SK-N-MC (cell line): ENCODE results near the gene DTX3.
"Not testable (repeated sequence)": the region's sequence is repeated elsewhere in the genome, so short reads cannot be mapped to it uniquely, and the experiment has no call there.

Experiments used
- DNase-seq: peaks from one replicate; pipeline ENCODE4 v3.0.0-alpha.2; 2011; ENCODE audit warnings: low read depth, low spot score
- H3K27ac ChIP-seq: fragments of 200-600 bp; sonication (generic); 2 replicates; pipeline ENCODE4 v1.5.1; 2016; ENCODE audit warnings: mixed run types
- H3K36me3 ChIP-seq: fragments of 200-600 bp; sonication (generic); 2 replicates; pipeline ENCODE4 v1.6.1; 2017; ENCODE audit warnings: antibody characterized with exemption, low read length, mixed read lengths; ENCODE audit not compliant: insufficient read depth
- H3K4me3 ChIP-seq: fragments of 200-600 bp; sonication (generic); 2 replicates; pipeline ENCODE4 v1.5.1; 2016
- H3K9ac ChIP-seq: fragments of 200-600 bp; sonication (generic); 2 replicates; pipeline ENCODE4 v1.8.0; 2017; ENCODE audit warnings: mixed run types, mixed read lengths; ENCODE audit not compliant: insufficient read length
- H3K9me3 ChIP-seq: fragments of 200-600 bp; sonication (generic); 2 replicates; pipeline ENCODE4 v1.6.1; 2017; ENCODE audit warnings: low read depth, mild to moderate bottlenecking, antibody characterized with exemption, low read length, moderate library complexity, mixed read lengths
- EZH2 ChIP-seq: fragments of 200-600 bp; sonication (generic); IDR thresholded peaks from one replicate; pipeline ENCODE4 v1.6.1; 2017; ENCODE audit warnings: antibody characterized with exemption
- FOXP2 ChIP-seq: optimal IDR thresholded peaks from 2 replicates; pipeline ENCODE3; 2011; ENCODE audit warnings: mild to moderate bottlenecking, moderate library complexity; ENCODE audit not compliant: insufficient read depth; ENCODE audit errors: extremely low read length, control extremely low read depth
- POLR2AphosphoS5 ChIP-seq: IDR thresholded peaks from 2 replicates; pipeline ENCODE4 v1.6.1; 2012; ENCODE audit warnings: mild to moderate bottlenecking, low read depth, low read length, borderline replicate concordance

The DTX3 gene

DNA sequence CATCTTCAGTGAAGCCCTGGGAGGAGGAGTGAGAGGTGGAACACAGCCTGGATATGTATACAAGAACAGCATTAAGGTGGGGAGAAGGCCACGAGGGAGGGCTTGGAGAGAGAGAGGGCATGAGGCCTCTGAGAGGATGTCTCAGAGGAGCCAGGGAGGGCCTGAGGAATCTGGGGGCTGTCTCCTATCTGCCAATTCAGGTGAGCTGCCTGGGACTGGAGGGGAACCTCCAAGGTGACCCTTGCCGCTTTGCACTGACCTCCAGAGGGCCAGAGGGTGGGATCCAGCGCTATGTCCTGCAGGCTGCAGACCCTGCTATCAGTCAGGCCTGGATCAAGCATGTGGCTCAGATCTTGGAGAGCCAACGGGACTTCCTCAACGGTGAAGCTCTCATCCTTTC lies 11.0 kb downstream of the DTX3 start:
- Histone ChIP-seq H3K36me3 (peaks cover 13% of the 10 kb centered on the region; the same call in 1 of the 2 replicates), H3K27ac (no peak overlapping the region)
- no peak for TF ChIP-seq EZH2
- TF ChIP-seq POLR2AphosphoS5: no peak
- no peak for TF ChIP-seq FOXP2

DNA sequence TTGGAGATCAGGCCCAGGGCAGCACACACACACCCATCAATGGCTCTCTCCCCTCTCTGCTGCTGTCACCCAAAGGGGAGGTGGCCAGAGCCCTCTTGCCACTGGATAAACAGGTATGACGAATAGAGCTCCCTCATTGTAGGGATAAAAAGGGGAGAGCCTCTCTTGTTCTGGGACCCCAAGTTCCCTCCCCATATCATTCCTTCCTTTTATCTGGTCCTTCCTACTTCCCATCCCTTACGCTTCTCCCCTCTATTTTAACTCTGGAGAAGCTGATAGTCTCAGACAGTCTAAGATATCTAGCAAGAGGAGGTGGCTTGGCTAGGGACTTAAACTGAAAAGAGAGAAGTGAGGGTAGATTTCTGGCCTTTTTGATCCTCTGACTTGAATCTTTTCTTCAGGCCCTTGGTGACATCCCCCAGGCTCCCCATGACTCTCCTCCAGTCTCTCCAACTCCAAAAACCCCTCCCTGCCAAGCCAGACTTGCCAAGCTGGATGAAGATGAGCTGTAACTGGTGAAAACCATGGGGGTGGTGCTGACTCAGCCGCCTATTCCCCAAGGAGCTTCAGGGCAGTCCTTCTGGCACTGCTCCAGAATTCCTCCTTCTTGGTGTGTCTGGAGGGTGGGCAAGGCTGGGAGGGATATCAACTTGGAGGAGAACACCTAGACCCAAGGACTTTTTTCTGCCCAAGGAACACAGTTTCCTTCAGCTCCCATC lies 11.9 kb downstream of the DTX3 start:
- Histone ChIP-seq H3K36me3 (peaks cover 13% of the 10 kb centered on the region; the same call in 1 of the 2 replicates), H3K9me3 (no peaks in the 10 kb centered on the region)
- no peak for DNase-seq

More for the DNA sequence above, 11.0 kb downstream of the DTX3 start:
- Histone ChIP-seq H3K9me3 (no peaks in the 10 kb centered on the region), H3K4me3 (no peak overlapping the region), H3K9ac (no peak overlapping the region)
- no peak for DNase-seq

DNA sequence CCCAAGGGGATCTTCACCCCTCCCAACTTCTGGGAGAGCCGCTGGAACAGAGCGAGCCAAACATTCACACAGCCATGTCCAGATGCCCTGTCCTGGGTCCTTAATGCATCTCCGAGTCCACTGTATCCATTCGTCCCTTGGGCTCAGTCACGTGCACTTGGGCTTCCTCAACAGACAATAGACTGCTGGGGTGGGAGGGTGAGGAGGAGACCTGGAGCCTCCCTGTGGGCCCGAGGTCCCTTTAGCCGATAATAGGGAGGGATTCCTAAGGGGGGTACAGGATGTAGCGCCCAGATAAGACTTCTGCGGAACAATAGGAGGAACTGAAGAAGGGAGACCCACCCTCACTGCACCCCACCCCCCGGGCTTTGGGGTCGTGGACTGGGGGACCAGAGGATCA lies 13.3 kb downstream of the DTX3 start:
- Histone ChIP-seq H3K9ac (no peak overlapping the region), H3K27ac (no peak overlapping the region), H3K36me3 (peaks cover 13% of the 10 kb centered on the region; the same call in 1 of the 2 replicates), H3K4me3 (no peak overlapping the region), H3K9me3 (no peaks in the 10 kb centered on the region)
- no peak for DNase-seq
- TF ChIP-seq POLR2AphosphoS5 (no peak), FOXP2 (no peak), EZH2 (no peak)

More for the DNA sequence above, 11.9 kb downstream of the DTX3 start:
- no peak overlapping the region for H3K27ac ChIP-seq
- no peak overlapping the region for H3K9ac ChIP-seq
- no peak for TF ChIP-seq POLR2AphosphoS5
- no peak for TF ChIP-seq EZH2
- no peak for TF ChIP-seq FOXP2
- no peak overlapping the region for H3K4me3 ChIP-seq

DNA sequence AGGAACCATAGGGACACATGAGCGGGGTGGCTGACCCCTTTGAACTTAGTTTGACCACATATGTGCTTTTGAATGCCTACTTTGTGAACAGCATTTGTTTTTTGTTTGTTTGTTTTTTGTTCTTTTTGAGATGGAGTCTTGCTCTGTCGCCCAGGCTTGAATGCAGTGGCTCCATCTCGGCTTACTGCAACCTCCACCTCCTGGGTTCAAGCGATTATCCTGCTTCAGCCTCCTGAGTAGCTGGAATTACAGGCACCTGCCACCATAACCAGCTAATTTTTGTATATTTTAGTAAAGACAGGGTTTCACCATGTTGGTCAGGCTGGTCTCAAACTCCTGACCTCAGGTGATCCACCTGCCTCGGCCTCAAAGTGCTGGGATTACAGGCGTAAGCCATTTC lies 13.8 kb downstream of the DTX3 start:
- H3K36me3 ChIP-seq: peaks cover 13% of the 10 kb centered on the region; the same call in 1 of the 2 replicates
- not testable (repeated sequence) for DNase-seq

DNA sequence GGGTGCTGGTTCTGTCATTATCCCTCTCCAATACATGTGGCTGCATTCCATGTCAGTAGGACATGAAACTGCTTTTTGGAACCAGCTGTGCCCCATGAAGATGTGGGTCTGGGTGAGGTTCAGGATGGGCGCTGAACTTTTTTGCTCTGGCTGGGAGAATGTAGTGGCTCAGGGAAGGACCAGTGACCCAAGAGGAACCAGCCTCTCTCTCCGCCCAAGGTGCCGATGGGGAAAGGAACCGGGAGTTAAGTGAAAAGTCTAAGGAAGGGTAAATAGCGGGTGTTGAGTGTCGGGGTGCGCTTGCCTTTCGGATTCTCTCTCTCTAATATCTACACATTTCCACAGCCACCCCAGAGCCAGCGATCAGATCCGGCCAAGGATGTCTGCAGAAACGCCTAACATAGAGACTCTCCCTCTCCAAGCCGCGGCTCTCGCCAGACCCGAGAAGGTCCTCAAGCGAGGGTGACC lies 14.4 kb downstream of the DTX3 start:
- TF ChIP-seq POLR2AphosphoS5: no peak
- no peaks in the 10 kb centered on the region for H3K9me3 ChIP-seq
- H3K9ac ChIP-seq: no peak overlapping the region
- DNase-seq: no peak
- no peak overlapping the region for H3K4me3 ChIP-seq
- H3K36me3 ChIP-seq: peaks cover 13% of the 10 kb centered on the region; the same call in 1 of the 2 replicates
- no peak overlapping the region for H3K27ac ChIP-seq

More for the DNA sequence above, 13.8 kb downstream of the DTX3 start:
- H3K9me3 ChIP-seq, H3K9ac ChIP-seq, H3K27ac ChIP-seq, H3K4me3 ChIP-seq: not testable (repeated sequence)

DNA sequence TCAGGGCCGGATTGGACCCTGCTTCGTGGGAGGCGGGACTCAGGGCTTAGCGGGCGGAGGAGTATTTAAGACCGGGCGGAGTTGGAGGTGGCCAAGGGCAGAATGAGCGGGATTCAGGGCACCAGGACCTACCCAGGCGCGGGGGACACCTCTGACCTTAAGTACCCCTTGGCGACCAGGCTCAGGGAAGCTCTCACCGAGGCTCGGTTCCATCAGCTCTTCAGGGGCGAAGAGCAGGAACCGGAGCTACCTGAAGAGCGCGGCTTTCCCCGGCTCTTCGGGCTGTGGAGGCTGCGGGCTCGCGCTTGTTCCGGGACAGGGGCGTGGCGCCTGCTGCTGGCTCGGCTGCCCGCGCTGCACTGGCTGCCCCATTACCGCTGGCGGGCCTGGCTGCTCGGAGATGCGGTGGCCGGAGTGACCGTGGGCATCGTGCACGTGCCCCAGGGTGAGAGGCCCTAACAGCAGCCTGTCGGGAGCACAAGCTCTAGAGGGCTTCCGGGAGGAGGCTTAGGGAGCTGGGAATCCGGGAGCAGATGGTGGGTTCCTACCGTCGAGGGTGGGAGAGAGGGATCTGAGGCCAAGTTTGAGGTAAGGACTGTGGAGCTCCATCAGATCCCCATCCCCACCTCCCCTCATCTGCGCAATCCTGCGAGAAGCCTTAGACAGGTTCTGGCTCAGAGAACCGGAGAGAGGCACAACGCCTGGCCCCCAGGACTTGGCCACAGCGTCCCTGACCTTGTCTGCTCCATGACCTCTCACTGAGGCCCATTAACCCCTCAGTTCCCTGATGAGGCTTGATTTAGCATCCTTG lies 15.0 kb downstream of the DTX3 start:
- Histone ChIP-seq H3K36me3 (peaks cover 13% of the 10 kb centered on the region; the same call in 1 of the 2 replicates), H3K27ac (no peak overlapping the region), H3K4me3 (no peak overlapping the region), H3K9ac (no peak overlapping the region), H3K9me3 (no peaks in the 10 kb centered on the region)
- TF ChIP-seq EZH2 (no peak), POLR2AphosphoS5 (no peak), FOXP2 (no peak)
- no peak for DNase-seq

DNA sequence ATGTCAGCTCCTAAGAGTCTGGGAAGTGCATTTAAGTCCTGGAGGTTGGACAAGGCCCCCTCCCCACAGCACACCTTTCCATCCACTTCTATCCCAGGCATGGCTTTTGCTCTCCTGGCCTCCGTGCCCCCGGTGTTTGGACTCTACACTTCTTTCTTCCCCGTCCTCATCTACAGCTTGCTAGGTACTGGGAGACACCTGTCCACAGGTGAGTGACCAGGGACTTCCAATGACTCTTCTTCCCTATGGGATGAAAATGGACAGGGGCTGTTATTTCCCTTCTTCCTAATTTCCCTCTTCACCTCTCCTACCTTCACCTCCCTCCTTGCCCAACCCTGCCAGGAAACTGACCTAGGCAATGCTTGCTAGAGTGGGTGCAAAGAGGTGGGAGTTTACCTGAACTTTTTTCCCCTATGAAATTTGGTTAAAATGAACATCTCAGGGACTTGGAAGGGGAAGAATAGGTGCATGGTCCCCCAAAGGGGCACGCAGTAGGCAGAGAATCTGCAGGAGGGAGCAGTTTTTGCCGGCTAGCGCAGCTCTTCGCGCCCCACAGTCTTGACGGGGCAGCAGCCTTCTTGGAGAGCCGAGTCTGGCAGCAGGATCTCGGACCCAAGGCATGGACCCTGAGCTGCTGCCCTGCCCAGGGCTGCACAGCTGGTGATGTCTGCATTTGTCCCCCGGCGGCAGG lies 15.8 kb downstream of the DTX3 start:
- H3K36me3 ChIP-seq: peaks cover 9% of the 10 kb centered on the region; the same call in 1 of the 2 replicates
- no peak for DNase-seq
- TF ChIP-seq EZH2 (no peak), POLR2AphosphoS5 (no peak), FOXP2 (no peak)
- H3K9me3 ChIP-seq: no peaks in the 10 kb centered on the region
- no peak overlapping the region for H3K9ac ChIP-seq
- H3K4me3 ChIP-seq: no peak overlapping the region
- no peak overlapping the region for H3K27ac ChIP-seq

DNA sequence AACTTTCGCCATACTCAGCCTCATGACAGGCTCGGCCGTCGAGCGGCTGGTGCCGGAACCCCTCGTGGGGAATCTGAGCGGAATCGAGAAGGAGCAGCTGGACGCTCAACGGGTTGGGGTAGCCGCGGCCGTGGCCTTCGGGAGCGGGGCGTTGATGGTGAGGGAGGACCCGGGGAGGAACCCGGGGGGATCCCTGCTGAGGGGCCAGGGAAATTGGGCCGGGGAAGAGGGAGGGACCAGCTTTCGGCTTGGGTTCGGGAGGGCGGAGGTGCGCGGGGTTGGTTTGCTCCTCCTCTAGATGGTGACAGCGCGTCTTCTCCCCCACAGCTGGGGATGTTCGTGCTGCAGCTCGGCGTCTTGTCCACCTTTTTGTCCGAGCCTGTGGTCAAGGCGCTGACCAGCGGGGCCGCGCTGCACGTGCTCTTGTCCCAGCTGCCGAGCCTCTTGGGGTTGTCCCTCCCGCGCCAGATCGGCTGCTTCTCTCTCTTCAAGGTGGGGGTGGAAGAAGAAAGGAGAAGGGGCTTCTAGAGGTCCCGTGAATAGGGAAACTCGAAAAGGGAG lies 16.4 kb downstream of the DTX3 start:
- Histone ChIP-seq H3K4me3 (no peak overlapping the region), H3K9ac (no peak overlapping the region), H3K27ac (no peak overlapping the region), H3K9me3 (no peaks in the 10 kb centered on the region), H3K36me3 (peaks cover 3% of the 10 kb centered on the region; the same call in 1 of the 2 replicates)
- DNase-seq: no peak
- TF ChIP-seq EZH2 (no peak), FOXP2 (no peak), POLR2AphosphoS5 (no peak)
